Lower leg skin (tissue), 3 donors: ENCODE results near the gene ZFYVE28.

Source experiments
- CTCF ChIP-seq, 3 donors: fragments of 450-650 bp; IDR thresholded peaks; one replicate each; pipeline ENCODE4 v1.5.1; 2016; ENCODE audit warnings: antibody characterized with exemption in 3 of 3, mild to moderate bottlenecking in 3 of 3, moderate library complexity in 2 of 3
- POLR2A ChIP-seq, 2 donors: fragments of 450-650 bp; IDR thresholded peaks; one replicate each; pipeline ENCODE4 v1.6.1; 2016 to 2017; ENCODE audit warnings: antibody characterized with exemption in 2 of 2, mild to moderate bottlenecking in 1 of 2, moderate library complexity in 1 of 2

- TF ChIP-seq CTCF (IDR thresholded peaks at IDR 0.05) = no peak
- no peak for TF ChIP-seq POLR2A (IDR thresholded peaks at IDR 0.05)
Observed at GRCh38 chr4:2304877-2305561, 113.4 kb downstream of the ZFYVE28 start.
